ENCODE results near the gene ARMC6. TPM values are rescaled to one million over a fixed set of nuclear protein-coding genes. Genes with fewer than 3 reads are reported as not detected.

Gene ARMC6
- total and polyA plus RNA-seq, 4 donors: 23.9 to 38.3 (median 29.9) TPM

- H3K27me3 ChIP-seq (ENCODE audit: control insufficient read depth in 4 of 4, insufficient read depth in 4 of 4, low read length in 3 of 4): peaks cover 0 to 3% (median 0%) of the 10 kb centered on the region in 4 donors
- H3K9ac ChIP-seq (ENCODE audit: low read depth in 1 of 2, low read length in 2 of 2): no peak overlapping the region
- 59% methylated on average over 7 of the region's 7 CpGs for WGBS
- no peaks in the 10 kb centered on the region for H3K9me3 ChIP-seq (ENCODE audit: control insufficient read depth in 4 of 4, low read length in 3 of 4)
- no peak overlapping the region for H3K4me3 ChIP-seq (ENCODE audit: low read depth in 1 of 3, low read length in 3 of 3)
- H3K4me1 ChIP-seq (ENCODE audit: control insufficient read depth in 4 of 4, insufficient read depth in 4 of 4, low read length in 3 of 4): peaks cover 0 to 3% (median 0%) of the 10 kb centered on the region in 4 donors
- no peaks in the 10 kb centered on the region for H3K36me3 ChIP-seq (ENCODE audit: control insufficient read depth in 4 of 4, insufficient read depth in 3 of 4, low read depth in 1 of 4, low read length in 3 of 4)
- TF ChIP-seq ZBTB33 (IDR thresholded peaks at IDR 0.05) (no peak), CTCF (IDR thresholded peaks at IDR 0.05; ENCODE audit: low read depth, low read length, missing input control) (no peak), RAD21 (IDR thresholded peaks at IDR 0.05) (peak in 1 of 2 donors; percentile 27)
- no peak for DNase-seq (ENCODE audit: low spot score)
- H3K27ac ChIP-seq (ENCODE audit: low read depth in 1 of 2, low read length in 2 of 2): peak overlapping the region in 1 of 2 donors; percentile 33
Measured at GRCh38 chr19:18985257-18985656, 48.1 kb upstream of the ARMC6 start.

- Histone ChIP-seq H3K27me3 (ENCODE audit: control insufficient read depth in 4 of 4, insufficient read depth in 4 of 4, low read length in 3 of 4) (peaks cover 0 to 3% (median 0%) of the 10 kb centered on the region in 4 donors), H3K9me3 (ENCODE audit: control insufficient read depth in 4 of 4, low read length in 3 of 4) (no peaks in the 10 kb centered on the region), H3K4me1 (ENCODE audit: control insufficient read depth in 4 of 4, insufficient read depth in 4 of 4, low read length in 3 of 4) (peaks cover 0 to 3% (median 0%) of the 10 kb centered on the region in 4 donors), H3K27ac (ENCODE audit: low read depth in 1 of 2, low read length in 2 of 2) (no peak overlapping the region), H3K9ac (ENCODE audit: low read depth in 1 of 2, low read length in 2 of 2) (no peak overlapping the region), H3K4me3 (ENCODE audit: low read depth in 1 of 3, low read length in 3 of 3) (no peak overlapping the region), H3K36me3 (ENCODE audit: control insufficient read depth in 4 of 4, insufficient read depth in 3 of 4, low read depth in 1 of 4, low read length in 3 of 4) (peaks cover 0 to 7% (median under 1%) of the 10 kb centered on the region in 4 donors)
- 58% methylated on average over 4 of the region's 4 CpGs for WGBS
- TF ChIP-seq CTCF (IDR thresholded peaks at IDR 0.05; ENCODE audit: low read depth, low read length, missing input control) (no peak), FOXA2 (IDR thresholded peaks at IDR 0.05) (no peak), RXRA (IDR thresholded peaks at IDR 0.05) (no peak), MAX (IDR thresholded peaks at IDR 0.05) (no peak), SP1 (IDR thresholded peaks at IDR 0.05) (no peak), REST (IDR thresholded peaks at IDR 0.05) (no peak), HNF4A (conservative IDR thresholded peaks at IDR 0.05) (no peak), FOXA1 (IDR thresholded peaks at IDR 0.05) (no peak), RAD21 (IDR thresholded peaks at IDR 0.05) (no peak), ATF3 (IDR thresholded peaks at IDR 0.05) (no peak), HNF4G (IDR thresholded peaks at IDR 0.05) (no peak), NR2F2 (IDR thresholded peaks at IDR 0.05) (no peak), EGR1 (IDR thresholded peaks at IDR 0.05; ENCODE audit: low read depth in 2 of 2) (no peak)
- no peak for DNase-seq (ENCODE audit: low spot score)
Measured at GRCh38 chr19:18987456-18987855, 45.9 kb upstream of the ARMC6 start.
